Activated CD8-positive, alpha-beta memory T cell treated with anti-CD3 and anti-CD28 coated beads, Interleukin-2, amount 10 ng/mL, durations not matched to agents 7 days and 5 days (primary cell): ENCODE measurements around the gene MLH3. TPM values are rescaled to one million over a fixed set of nuclear protein-coding genes. Genes with fewer than 3 reads are reported as not detected.

ENCODE experiments used
- ATAC-seq: fragments of 150-1000 bp; cut with Tn5 transposase; one replicate; pipeline ENCODE4 v1.10.0; 2021; ENCODE audit warnings: moderate library complexity
- CTCF ChIA-PET: fragments of 350-600 bp; sonication (Branson Sonifier 250); formaldehyde crosslinking; loops from one replicate; lab custom pipeline; 2021; ENCODE audit warnings: antibody characterized with exemption; lab: Charles Lee
- DNase-seq: peaks from one replicate; pipeline ENCODE4 v3.0.0-alpha.2; 2020
- H3K27ac Mint-ChIP-seq: one replicate; pipeline ENCODE4 v1.8.0; 2021; ENCODE audit warnings: mild to moderate bottlenecking, mixed read lengths
- H3K27me3 Mint-ChIP-seq: one replicate; pipeline ENCODE4 v1.8.0; 2021; ENCODE audit warnings: mixed read lengths
- H3K36me3 Mint-ChIP-seq: one replicate; pipeline ENCODE4 v1.8.0; 2021; ENCODE audit warnings: mild to moderate bottlenecking, mixed read lengths
- H3K4me1 Mint-ChIP-seq: one replicate; pipeline ENCODE4 v1.8.0; 2021; ENCODE audit warnings: mixed read lengths
- H3K4me3 Mint-ChIP-seq: one replicate; pipeline ENCODE4 v1.8.0; 2021; ENCODE audit warnings: mild to moderate bottlenecking, moderate library complexity, mixed read lengths
- H3K9me3 Mint-ChIP-seq: one replicate; pipeline ENCODE4 v1.8.0; 2022; ENCODE audit warnings: low read depth, mixed read lengths
- total RNA-seq, 2 experiments: library from RNA; stranded (reverse); gene quantifications; one replicate each; pipeline ENCODE4 v1.2.3, GENCODE V29; 2021

Gene MLH3
- total RNA-seq, 2 experiments from 2014 or later = 15.1 to 16.2 TPM

DNA sequence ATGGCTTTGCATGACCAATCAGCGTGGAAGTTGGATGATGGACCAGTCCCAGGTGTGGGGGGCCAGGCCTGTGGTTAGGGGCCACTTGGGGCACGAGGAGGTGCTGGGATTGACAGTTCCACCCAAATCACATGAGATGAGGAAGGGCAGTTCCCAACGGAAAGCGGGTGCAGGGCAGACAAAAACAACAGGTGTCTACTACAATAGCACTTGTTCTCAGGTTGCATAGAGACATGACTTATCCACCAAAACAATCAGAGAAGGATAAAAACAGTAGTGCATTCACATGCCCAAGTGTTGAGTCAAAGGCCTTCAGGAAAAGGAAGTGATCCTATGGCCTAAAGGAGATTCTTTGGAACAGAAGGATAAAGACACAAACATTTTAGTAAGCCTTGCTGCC, 63.1 kb downstream of the MLH3 start:
- ATAC-seq = no peak
- DNase-seq = no peak
- Mint-ChIP-seq H3K4me3 (no peak overlapping the region), H3K36me3 (no peaks in the 10 kb centered on the region), H3K27ac (no peak overlapping the region), H3K9me3 (no peaks in the 10 kb centered on the region), H3K4me1 (no peaks in the 10 kb centered on the region), H3K27me3 (no peaks in the 10 kb centered on the region)
- CTCF ChIA-PET = no interaction called here

DNA sequence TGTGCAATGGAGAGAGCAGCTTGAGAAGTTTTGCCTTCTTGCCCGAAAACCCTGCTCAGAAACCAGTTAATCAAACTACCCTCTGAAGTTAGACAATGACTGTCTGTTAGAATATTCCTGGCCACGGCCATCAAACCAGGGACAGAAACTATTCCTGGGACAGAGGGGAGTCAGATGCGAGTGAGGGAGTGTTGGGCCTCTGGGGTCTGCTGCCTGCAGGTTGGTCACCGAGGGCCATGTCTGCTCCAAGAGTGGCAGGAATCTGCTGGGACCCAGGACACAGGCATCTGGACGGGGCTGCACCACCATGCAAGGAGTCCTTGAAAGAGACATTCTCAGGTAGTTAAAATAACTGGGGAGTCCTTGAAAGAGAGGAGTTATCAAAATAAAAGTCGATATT, 65.5 kb downstream of the MLH3 start:
- ATAC-seq = no peak
- H3K36me3 Mint-ChIP-seq = no peaks in the 10 kb centered on the region

DNA sequence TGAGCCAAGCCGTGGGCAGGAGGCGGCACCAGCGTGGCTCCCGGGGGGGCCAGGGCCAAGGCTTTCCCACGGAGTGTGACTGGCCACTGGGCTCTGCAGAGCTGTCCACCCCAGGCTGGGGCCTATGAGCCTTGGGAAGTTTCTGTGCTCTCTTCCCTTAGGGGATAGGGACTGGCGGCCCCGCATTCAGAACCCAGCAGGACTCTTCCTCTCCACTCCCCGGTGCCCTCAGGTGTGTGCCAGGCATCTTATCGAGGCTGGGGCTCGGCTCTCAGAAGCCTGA, 66.3 kb downstream of the MLH3 start:
- ATAC-seq = no peak
- CTCF ChIA-PET = no interaction called here
- no peaks in the 10 kb centered on the region for H3K9me3 Mint-ChIP-seq
- no peak for DNase-seq
- no peaks in the 10 kb centered on the region for H3K27me3 Mint-ChIP-seq
- H3K4me1 Mint-ChIP-seq = peaks cover 2% of the 10 kb centered on the region
- no peak overlapping the region for H3K4me3 Mint-ChIP-seq
- no peaks in the 10 kb centered on the region for H3K36me3 Mint-ChIP-seq
- H3K27ac Mint-ChIP-seq = no peak overlapping the region

More for the DNA sequence above, 65.5 kb downstream of the MLH3 start:
- H3K4me1 Mint-ChIP-seq = peaks cover 2% of the 10 kb centered on the region
- no peak overlapping the region for H3K4me3 Mint-ChIP-seq
- CTCF ChIA-PET = interaction anchor here (1.6 kb wide), 1 partner anchor 37 kb away, joined by 3 read pairs; no protein-coding TSS in a partner anchor
- no peak overlapping the region for H3K27ac Mint-ChIP-seq
- no peaks in the 10 kb centered on the region for H3K27me3 Mint-ChIP-seq
- H3K9me3 Mint-ChIP-seq = no peaks in the 10 kb centered on the region
- no peak for DNase-seq

DNA sequence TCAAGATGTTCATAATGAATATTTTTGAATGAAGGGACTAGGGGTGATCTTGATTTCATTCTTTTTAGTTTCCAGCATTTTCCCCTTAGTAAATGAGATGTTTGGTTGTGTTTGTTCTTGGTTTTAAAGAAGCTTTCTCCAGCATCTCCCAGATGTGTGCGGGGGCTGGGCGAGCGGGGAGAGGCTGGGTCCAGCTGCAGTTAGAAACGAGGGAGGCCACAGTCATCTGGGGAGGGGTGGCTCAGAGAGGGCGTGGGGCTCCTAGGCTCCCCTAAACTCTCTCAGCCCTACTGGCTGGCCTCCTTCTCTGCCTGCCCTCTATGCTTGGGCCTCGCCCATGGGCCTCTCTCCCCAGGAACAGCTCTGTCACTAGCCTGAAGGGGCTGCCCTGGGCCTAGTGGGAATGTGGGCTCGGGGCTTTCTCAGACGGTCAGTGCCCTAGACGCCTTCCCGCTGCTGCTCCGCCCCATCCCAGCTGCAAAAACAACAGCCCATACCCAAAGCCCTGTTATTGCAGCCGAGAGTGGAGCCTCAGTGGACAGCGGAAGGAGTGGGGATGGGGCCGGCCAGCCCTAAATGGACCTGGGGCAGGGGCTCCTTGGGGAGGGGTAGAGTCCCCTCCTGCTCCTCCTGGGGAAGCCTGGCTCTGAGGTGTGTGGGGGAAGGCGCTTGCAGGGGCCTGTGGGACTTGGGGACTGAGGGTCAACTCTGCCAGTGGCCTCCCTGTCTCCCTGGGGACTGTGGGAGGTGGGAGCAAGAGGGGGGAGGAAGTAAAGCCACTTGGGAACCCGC, 66.8 kb downstream of the MLH3 start:
- H3K27ac Mint-ChIP-seq = no peak overlapping the region
- CTCF ChIA-PET = interaction anchor here (1.0 kb wide), 1 partner anchor 9 kb away, joined by 3 read pairs; no protein-coding TSS in a partner anchor
- DNase-seq (no peak), ATAC-seq (no peak)
- no peak overlapping the region for H3K4me3 Mint-ChIP-seq
- no peaks in the 10 kb centered on the region for H3K36me3 Mint-ChIP-seq
- no peaks in the 10 kb centered on the region for H3K27me3 Mint-ChIP-seq
- no peaks in the 10 kb centered on the region for H3K9me3 Mint-ChIP-seq
- H3K4me1 Mint-ChIP-seq = peaks cover 2% of the 10 kb centered on the region

DNA sequence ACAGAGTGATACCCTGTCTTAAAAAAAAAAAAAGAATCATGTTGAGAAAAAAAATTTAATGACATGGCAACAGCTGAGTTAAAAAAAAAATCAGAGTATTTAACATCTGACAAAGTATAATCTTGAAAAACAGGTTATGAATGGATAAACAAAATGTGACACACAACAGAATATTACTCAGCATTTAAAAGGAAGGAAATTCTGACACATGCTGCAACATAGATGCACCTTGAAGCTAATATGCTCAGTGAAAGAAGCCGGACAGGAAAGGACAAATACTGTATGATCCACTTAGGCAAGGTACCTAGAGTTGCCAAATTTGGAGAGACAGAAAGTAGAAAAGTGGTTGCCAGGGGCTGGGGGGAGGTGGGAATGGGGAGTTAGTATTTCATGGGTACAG, 67.9 kb downstream of the MLH3 start:
- Mint-ChIP-seq H3K27me3 (no peaks in the 10 kb centered on the region), H3K36me3 (no peaks in the 10 kb centered on the region), H3K4me1 (peaks cover 2% of the 10 kb centered on the region), H3K27ac (no peak overlapping the region), H3K4me3 (no peak overlapping the region), H3K9me3 (no peaks in the 10 kb centered on the region)
- ATAC-seq (no peak), DNase-seq (no peak)
- CTCF ChIA-PET = interaction anchor here (1.0 kb wide), 1 partner anchor 8 kb away, joined by 3 read pairs; no protein-coding TSS in a partner anchor

DNA sequence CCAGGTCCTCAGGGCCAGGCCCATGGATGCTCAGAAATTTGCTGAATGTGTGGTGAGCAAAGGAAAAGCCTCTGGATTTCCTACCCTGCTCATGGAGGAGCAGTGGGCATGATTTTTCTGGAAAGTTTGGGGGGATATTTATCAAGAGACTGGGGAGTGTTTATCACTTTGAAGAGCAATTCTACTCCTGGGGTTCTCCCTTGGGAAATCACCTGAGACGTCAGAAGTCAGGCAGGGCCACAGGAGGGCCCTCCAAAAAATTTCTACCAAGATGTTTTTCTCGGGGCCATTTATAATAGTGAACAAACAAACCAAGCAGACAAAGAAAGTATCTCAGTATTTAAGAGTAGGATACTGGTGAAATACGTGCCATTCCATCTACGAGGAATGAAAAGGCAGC, 68.6 kb downstream of the MLH3 start:
- no peaks in the 10 kb centered on the region for H3K27me3 Mint-ChIP-seq
- H3K9me3 Mint-ChIP-seq = no peaks in the 10 kb centered on the region
- H3K4me3 Mint-ChIP-seq = no peak overlapping the region
- CTCF ChIA-PET = interaction anchor here (1.2 kb wide), 1 partner anchor 36 kb away, joined by 3 read pairs; no protein-coding TSS in a partner anchor
- no peaks in the 10 kb centered on the region for H3K36me3 Mint-ChIP-seq
- peaks cover 2% of the 10 kb centered on the region for H3K4me1 Mint-ChIP-seq
- DNase-seq = no peak
- ATAC-seq = no peak
- H3K27ac Mint-ChIP-seq = no peak overlapping the region

DNA sequence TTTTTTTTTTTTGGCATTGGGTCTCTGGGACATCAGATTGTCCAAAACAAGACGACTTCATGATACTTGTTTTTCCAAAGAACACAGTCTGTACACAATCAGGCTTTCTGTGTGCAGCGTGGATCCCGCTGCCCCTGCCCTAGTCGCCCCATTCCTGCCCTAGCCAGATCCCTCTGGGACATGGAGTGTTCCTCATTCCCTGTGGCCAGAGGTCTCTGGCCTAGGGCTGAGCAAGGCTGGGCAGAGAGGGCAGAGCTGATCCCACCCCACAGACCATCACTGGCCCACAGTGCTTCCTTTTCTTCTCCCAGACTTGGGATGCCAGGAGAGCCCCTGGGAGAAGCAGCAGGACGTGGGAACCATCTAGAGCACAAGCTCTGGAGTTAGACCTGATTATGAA, 69.4 kb downstream of the MLH3 start:
- Mint-ChIP-seq H3K27me3 (no peaks in the 10 kb centered on the region), H3K9me3 (no peaks in the 10 kb centered on the region), H3K27ac (no peak overlapping the region), H3K36me3 (no peaks in the 10 kb centered on the region), H3K4me1 (peaks cover 2% of the 10 kb centered on the region), H3K4me3 (no peak overlapping the region)
- CTCF ChIA-PET = interaction anchor here (1.1 to 1.2 kb wide), 2 partner anchors 35 to 41 kb away, joined by 3 to 4 read pairs; no protein-coding TSS in a partner anchor
- DNase-seq (no peak), ATAC-seq (no peak)

DNA sequence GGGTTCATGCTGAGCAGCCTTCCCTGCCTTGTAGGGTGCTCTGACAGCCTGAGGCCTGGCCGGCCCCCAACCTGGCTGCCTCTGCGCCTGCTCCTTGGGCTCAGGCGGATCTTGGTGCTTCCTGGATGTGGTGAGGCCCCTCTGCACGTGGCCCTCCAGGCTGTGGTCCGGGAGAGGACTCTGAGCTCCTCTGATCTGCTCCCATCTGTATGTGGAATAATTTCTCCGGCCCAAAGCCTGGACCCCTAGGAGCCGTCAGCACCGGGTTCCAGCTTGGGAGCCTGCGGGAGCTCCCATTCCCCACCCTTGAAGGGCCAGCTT, 69.8 kb downstream of the MLH3 start:
- ATAC-seq = no peak
- Mint-ChIP-seq H3K27me3 (no peaks in the 10 kb centered on the region), H3K4me1 (peaks cover 2% of the 10 kb centered on the region), H3K9me3 (no peaks in the 10 kb centered on the region), H3K36me3 (no peaks in the 10 kb centered on the region), H3K4me3 (no peak overlapping the region), H3K27ac (no peak overlapping the region)
- CTCF ChIA-PET = interaction anchor here (1.1 kb wide), 1 partner anchor 41 kb away, joined by 4 read pairs; no protein-coding TSS in a partner anchor
- no peak for DNase-seq

DNA sequence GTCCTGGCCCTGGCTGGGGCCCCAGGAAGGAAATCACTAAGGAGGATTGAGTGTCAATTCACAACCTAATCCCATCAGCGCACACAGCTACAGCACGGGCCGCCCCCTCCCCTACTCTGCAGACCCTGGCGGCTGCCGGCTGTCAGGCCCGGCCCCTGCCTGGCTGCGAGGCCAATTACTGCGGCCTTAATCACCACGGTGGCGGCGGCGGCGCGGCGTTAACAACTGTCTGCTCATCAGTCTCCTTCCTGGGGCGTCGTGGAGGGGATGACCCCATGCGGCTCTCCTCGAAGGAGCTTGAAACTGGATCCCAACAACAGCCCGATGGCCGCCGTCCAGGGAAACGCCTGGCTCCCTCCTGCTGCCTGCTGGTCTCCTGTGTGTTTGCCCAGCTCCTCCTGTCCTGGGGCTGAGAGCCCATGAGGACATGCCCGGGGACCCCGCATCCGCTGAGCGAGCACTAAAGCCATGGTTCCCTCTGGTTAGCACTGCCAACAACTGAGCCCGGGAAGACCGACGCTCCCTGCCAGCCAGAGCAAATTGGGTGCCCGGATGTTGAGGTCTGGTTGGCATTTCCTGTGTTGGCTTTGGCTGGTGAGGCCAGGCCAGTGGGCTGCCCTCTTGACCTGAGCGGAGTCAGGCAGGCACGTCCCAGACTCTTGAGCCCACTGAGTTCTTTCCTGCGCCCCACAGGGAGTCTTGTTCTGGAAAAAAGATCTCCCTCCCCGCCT, 70.4 kb downstream of the MLH3 start:
- Mint-ChIP-seq H3K27ac (no peak overlapping the region), H3K4me3 (no peak overlapping the region), H3K9me3 (no peaks in the 10 kb centered on the region), H3K4me1 (peaks cover 2% of the 10 kb centered on the region), H3K36me3 (no peaks in the 10 kb centered on the region), H3K27me3 (no peaks in the 10 kb centered on the region)
- ATAC-seq (no peak), DNase-seq (no peak)
- CTCF ChIA-PET = interaction anchor here (1.0 to 1.1 kb wide), 2 partner anchors 35 to 42 kb away, joined by 4 to 5 read pairs; no protein-coding TSS in a partner anchor

DNA sequence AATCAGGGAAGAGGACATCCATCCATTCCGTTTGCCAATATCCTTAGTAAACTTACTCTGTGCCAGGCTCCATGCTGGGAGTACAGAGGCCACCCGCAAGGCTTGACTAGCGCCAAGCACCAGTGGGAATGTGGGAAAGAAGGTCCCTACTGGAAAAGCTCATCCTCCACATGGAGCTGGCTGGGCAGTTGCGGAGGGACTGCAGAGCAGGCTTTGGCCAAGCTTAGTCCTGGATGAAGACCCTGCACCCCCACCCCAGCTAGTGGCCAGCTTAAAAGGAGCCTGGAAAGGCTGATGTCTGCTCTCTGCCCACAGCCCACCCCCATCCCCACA, 70.9 kb downstream of the MLH3 start:
- no peaks in the 10 kb centered on the region for H3K9me3 Mint-ChIP-seq
- H3K36me3 Mint-ChIP-seq = no peaks in the 10 kb centered on the region
- ATAC-seq (no peak), DNase-seq (no peak)
- no peak overlapping the region for H3K4me3 Mint-ChIP-seq
- H3K4me1 Mint-ChIP-seq = peaks cover 2% of the 10 kb centered on the region
- CTCF ChIA-PET = interaction anchor here (1.0 to 1.2 kb wide), 2 partner anchors 35 to 74 kb away, joined by 3 to 5 read pairs; no protein-coding TSS in a partner anchor
- H3K27ac Mint-ChIP-seq = no peak overlapping the region
- H3K27me3 Mint-ChIP-seq = no peaks in the 10 kb centered on the region

DNA sequence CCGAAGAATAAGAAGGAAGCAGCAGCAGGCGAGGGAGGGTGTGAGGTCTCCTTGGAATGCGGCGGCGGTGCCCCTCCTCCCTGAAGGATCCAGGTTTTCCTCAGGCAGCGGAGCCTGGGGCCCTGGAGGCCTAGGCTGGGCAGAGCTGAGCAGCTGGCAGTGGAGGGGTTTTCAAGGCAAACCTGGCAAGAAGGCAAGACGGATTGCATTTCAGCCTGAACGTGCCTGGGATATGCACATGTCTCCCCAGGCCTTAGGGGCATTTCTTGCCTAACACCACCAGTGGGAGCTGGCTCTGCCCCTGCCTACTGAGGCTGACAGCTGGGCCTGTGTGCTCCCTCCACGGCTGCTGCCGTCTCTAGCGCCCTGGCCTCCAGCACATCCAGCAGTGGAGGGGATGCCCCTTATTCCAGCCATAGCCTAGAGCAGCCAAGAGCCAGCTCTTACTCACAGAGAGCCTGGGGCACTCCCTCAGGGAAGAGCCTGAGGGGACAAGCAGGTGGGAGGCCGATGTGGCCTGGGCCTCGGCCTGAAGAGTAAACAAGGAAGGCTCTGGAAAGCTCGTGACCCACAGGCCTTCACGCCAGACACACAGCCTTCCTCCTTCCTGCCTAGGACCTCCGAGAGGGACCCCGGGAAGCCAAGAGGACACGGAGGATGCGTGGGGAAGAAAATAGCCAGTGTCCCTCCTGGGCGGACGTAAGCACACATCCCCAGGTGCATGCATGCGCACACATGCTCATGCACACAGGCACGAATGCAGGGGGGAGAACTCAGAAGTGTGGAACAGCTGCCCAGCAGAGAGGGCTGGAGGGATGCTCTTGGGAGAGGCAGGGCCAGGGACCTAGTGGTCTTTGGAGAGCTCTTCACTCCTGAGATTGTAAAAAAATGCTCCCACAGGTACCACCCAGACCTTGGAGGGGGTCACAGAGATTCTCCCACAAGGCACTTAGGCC, 71.5 kb downstream of the MLH3 start:
- Mint-ChIP-seq H3K4me1 (peaks cover 2% of the 10 kb centered on the region), H3K36me3 (no peaks in the 10 kb centered on the region), H3K9me3 (no peaks in the 10 kb centered on the region), H3K27me3 (no peaks in the 10 kb centered on the region), H3K27ac (no peak overlapping the region), H3K4me3 (no peak overlapping the region)
- DNase-seq = no peak
- CTCF ChIA-PET = interaction anchor here (0.9 to 1.2 kb wide), 3 partner anchors 32 to 74 kb away, joined by 3 to 5 read pairs (median 3); no protein-coding TSS in a partner anchor
- ATAC-seq = no peak

DNA sequence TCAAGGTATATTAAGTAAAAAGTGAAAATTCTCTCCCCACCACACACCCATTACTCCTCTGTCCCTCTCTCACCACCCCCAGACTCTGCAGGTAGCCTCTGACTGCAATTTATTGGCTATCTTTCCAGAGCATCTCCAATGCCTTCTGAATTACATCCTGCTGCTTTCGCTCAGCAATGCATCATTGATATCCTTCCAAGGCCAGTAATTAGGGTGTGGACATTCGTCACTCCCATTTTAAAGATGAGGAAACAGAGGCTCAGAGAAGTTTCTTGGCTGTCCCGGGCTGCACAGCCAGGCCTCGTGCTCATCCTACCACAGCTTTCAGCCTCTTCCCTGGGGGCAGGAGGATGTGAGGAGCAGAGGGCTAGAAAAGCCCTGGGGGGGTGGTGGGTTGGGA, 72.2 kb downstream of the MLH3 start:
- no peak for ATAC-seq

DNA sequence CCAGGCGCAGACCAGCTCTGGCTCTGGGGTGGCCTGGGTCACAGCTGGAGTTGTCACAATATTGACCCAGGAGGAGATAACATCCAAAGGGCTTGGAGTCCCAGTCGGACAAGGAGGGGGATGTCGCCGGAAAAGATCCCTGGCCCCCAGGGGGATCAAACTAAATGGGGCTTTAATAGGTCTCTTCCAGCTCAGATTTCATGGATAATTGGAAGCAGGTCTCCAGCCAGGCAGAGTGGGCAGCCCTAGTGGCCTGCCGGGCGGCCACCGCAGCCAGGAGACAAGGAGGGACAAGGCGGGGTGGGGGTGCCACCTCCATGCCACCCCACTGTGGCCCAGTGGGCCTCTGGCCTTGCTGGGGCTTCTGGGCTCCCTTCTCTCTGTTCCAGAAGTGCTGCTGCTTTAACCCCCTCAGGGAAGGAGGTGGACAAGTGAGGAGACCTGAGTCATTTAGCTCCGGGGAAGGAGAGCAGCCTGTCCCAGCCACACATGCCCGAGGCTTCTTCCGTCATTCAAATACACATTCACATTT, 72.8 kb downstream of the MLH3 start:
- ATAC-seq = no peak
- CTCF ChIA-PET = interaction anchor here (1.0 kb wide), 1 partner anchor 34 kb away, joined by 3 read pairs; no protein-coding TSS in a partner anchor
- no peak overlapping the region for H3K4me3 Mint-ChIP-seq
- H3K27me3 Mint-ChIP-seq = no peaks in the 10 kb centered on the region
- H3K36me3 Mint-ChIP-seq = no peaks in the 10 kb centered on the region
- no peak for DNase-seq
- H3K9me3 Mint-ChIP-seq = no peaks in the 10 kb centered on the region
- H3K27ac Mint-ChIP-seq = no peak overlapping the region
- H3K4me1 Mint-ChIP-seq = peaks cover 9% of the 10 kb centered on the region

More for the DNA sequence above, 72.2 kb downstream of the MLH3 start:
- H3K27ac Mint-ChIP-seq = no peak overlapping the region
- DNase-seq = no peak
- CTCF ChIA-PET = interaction anchor here (0.9 kb wide), 1 partner anchor 31 kb away, joined by 3 read pairs; no protein-coding TSS in a partner anchor
- no peak overlapping the region for H3K4me3 Mint-ChIP-seq
- no peaks in the 10 kb centered on the region for H3K36me3 Mint-ChIP-seq
- no peaks in the 10 kb centered on the region for H3K27me3 Mint-ChIP-seq
- H3K4me1 Mint-ChIP-seq = peaks cover 4% of the 10 kb centered on the region
- no peaks in the 10 kb centered on the region for H3K9me3 Mint-ChIP-seq
